ENCODE data around the gene RRP9. TPM values are rescaled to one million over a fixed set of nuclear protein-coding genes. Genes with fewer than 3 reads are reported as not detected.

RRP9 gene
- total RNA-seq, 3 donors from 2014 or later (not counting 1 experiment from before 2014, with no cell fraction given) = 11.2 to 13.0 (median 12.7) TPM

DNA sequence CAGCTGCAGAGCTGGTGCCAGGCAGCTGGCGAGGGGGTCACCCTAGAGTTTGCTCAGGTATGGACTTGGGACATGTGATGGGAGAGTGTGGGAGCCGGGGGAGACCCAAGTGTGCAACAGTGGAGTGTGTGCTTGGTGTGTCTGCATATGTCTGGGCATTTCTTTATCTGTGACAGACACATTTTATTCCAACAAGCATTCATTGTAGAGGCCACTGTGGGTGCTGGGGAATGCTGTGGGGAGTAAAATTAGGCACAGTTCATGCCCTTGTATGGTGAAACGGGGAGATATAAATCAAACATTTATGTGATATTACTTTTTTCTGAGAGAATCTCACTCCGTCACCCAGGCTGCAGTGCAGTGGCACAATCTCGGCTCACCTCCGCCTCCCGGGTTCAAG lies 45.9 kb upstream of the RRP9 start:
- H3K36me3 Mint-ChIP-seq = no peaks in the 10 kb centered on the region
- TF ChIP-seq, protein P1, sequence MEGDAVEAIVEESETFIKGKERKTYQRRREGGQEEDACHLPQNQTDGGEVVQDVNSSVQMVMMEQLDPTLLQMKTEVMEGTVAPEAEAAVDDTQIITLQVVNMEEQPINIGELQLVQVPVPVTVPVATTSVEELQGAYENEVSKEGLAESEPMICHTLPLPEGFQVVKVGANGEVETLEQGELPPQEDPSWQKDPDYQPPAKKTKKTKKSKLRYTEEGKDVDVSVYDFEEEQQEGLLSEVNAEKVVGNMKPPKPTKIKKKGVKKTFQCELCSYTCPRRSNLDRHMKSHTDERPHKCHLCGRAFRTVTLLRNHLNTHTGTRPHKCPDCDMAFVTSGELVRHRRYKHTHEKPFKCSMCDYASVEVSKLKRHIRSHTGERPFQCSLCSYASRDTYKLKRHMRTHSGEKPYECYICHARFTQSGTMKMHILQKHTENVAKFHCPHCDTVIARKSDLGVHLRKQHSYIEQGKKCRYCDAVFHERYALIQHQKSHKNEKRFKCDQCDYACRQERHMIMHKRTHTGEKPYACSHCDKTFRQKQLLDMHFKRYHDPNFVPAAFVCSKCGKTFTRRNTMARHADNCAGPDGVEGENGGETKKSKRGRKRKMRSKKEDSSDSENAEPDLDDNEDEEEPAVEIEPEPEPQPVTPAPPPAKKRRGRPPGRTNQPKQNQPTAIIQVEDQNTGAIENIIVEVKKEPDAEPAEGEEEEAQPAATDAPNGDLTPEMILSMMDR (IDR thresholded peaks at IDR 0.05) = no peak
- Histone ChIP-seq H3K4me3 (ENCODE audit: low read length) (no peak overlapping the region), H3K27ac (ENCODE audit: low read length) (no peak overlapping the region), H3K4me1 (ENCODE audit: control insufficient read depth, insufficient read depth, low read length) (peaks cover 13% of the 10 kb centered on the region), H3K9me3 (ENCODE audit: control insufficient read depth, insufficient read depth, low read length) (no peaks in the 10 kb centered on the region), H3K27me3 (ENCODE audit: control insufficient read depth, insufficient read depth, low read length) (no peaks in the 10 kb centered on the region), H3K36me3 (ENCODE audit: control insufficient read depth, insufficient read depth, low read length) (peaks cover 3% of the 10 kb centered on the region)
- peak overlapping the region in 1 of 2 donors; percentile 46 for H3K27ac Mint-ChIP-seq
- WGBS (ENCODE audit: insufficient coverage) = 95% methylated on average over 7 of the region's 7 CpGs
- intact Hi-C loops (cut with micrococcal nuclease) = no loop called here
- H3K4me1 Mint-ChIP-seq = peaks cover 13 to 28% of the 10 kb centered on the region in 2 donors
- DNase-seq (no peak), ATAC-seq (no peak)
- H3K27me3 Mint-ChIP-seq (ENCODE audit: low read depth in 2 of 2) = no peaks in the 10 kb centered on the region
- no peak overlapping the region for H3K4me3 Mint-ChIP-seq
- no peaks in the 10 kb centered on the region for H3K9me3 Mint-ChIP-seq

DNA sequence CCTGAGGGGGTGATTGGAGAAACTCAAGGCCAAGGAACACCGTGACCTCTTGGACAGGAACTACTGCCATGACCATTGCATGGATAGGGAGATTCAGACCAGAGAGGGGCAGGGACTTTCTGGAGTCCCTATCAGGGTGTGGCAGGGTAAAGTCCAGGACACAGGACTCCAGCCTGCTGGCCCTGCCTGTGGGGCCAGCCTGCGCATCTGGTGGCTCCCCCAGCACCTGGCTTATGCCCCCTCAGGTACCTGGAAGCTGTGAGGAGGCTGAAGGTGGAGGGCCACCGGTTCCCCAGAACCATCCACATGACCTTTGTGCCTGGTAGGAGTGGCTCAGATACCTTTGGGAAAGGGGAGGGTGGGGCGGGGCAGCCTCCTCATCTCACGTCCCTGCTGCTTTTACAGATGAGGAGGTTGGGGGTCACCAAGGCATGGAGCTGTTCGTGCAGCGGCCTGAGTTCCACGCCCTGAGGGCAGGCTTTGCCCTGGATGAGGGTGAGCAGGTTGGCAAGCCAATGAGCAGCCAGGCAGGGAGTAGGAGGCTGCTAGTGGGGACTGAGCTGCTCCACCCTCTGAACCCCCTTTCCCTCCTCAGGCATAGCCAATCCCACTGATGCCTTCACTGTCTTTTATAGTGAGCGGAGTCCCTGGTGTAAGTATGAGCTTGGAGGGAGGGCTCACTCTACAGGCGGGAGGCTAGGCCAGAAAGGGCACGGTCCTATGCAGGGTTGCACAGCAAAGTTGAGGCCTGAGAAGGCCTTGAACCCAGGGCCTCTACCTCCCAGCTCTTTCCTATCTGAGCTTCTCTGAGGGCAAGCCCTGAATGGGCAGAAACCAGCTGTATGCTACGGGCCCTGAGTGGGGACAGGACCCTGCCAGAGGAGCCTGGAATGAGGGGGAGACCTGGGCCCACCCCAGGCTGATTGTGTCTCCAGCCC lies 44.6 kb upstream of the RRP9 start:
- ATAC-seq (no peak), DNase-seq (no peak)
- Histone ChIP-seq H3K4me1 (ENCODE audit: control insufficient read depth, insufficient read depth, low read length) (peaks cover 26% of the 10 kb centered on the region), H3K27ac (ENCODE audit: low read length) (no peak overlapping the region), H3K36me3 (ENCODE audit: control insufficient read depth, insufficient read depth, low read length) (no peaks in the 10 kb centered on the region), H3K4me3 (ENCODE audit: low read length) (no peak overlapping the region), H3K9me3 (ENCODE audit: control insufficient read depth, insufficient read depth, low read length) (no peaks in the 10 kb centered on the region), H3K27me3 (ENCODE audit: control insufficient read depth, insufficient read depth, low read length) (no peaks in the 10 kb centered on the region)
- Mint-ChIP-seq H3K36me3 (no peaks in the 10 kb centered on the region), H3K4me3 (no peak overlapping the region), H3K27me3 (ENCODE audit: low read depth in 2 of 2) (no peaks in the 10 kb centered on the region), H3K9me3 (no peaks in the 10 kb centered on the region), H3K4me1 (peaks cover 14 to 31% of the 10 kb centered on the region in 2 donors), H3K27ac (no peak overlapping the region)
- intact Hi-C loops (cut with micrococcal nuclease) = no loop called here
- 95% methylated on average over 12 of the region's 12 CpGs for WGBS (ENCODE audit: insufficient coverage)
- TF ChIP-seq, protein P1 (IDR thresholded peaks at IDR 0.05) = no peak

DNA sequence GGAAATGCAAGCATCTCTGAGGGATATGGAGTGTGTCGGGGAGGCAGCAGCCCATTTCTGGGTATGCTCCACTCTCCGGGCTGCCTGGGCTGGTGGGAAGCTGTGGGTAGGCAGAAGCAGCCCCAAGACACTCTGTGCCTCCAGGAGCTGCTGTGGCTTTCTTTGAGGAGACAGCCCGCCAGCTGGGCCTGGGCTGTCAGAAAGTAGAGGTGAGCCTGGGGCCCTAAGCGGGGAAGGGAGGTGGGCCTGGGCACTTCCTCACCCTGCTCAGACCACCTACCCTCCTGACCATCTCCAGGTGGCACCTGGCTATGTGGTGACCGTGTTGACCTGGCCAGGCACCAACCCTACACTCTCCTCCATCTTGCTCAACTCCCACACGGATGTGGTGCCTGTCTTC lies 43.4 kb upstream of the RRP9 start:
- peaks cover 14 to 38% of the 10 kb centered on the region in 2 donors for H3K4me1 Mint-ChIP-seq
- TF ChIP-seq, protein P1 (IDR thresholded peaks at IDR 0.05) = no peak
- DNase-seq (no peak), ATAC-seq (no peak)
- H3K4me3 ChIP-seq (ENCODE audit: low read length) = no peak overlapping the region
- H3K4me3 Mint-ChIP-seq = no peak overlapping the region
- intact Hi-C loops (cut with micrococcal nuclease) = no loop called here
- H3K36me3 Mint-ChIP-seq = no peaks in the 10 kb centered on the region
- no peak overlapping the region for H3K27ac ChIP-seq (ENCODE audit: low read length)
- H3K36me3 ChIP-seq (ENCODE audit: control insufficient read depth, insufficient read depth, low read length) = peaks cover 2% of the 10 kb centered on the region
- 91% methylated on average over 4 of the region's 6 CpGs for WGBS (ENCODE audit: insufficient coverage)
- H3K9me3 ChIP-seq (ENCODE audit: control insufficient read depth, insufficient read depth, low read length) = no peaks in the 10 kb centered on the region
- no peaks in the 10 kb centered on the region for H3K9me3 Mint-ChIP-seq
- peak overlapping the region; percentile 88 to 98 for H3K27ac Mint-ChIP-seq
- no peaks in the 10 kb centered on the region for H3K27me3 ChIP-seq (ENCODE audit: control insufficient read depth, insufficient read depth, low read length)
- no peaks in the 10 kb centered on the region for H3K27me3 Mint-ChIP-seq (ENCODE audit: low read depth in 2 of 2)
- peaks cover 29% of the 10 kb centered on the region for H3K4me1 ChIP-seq (ENCODE audit: control insufficient read depth, insufficient read depth, low read length)
